Activated T-cell treated with anti-CD3 and anti-CD28 coated beads, Interleukin-2, amount 50 U/mL, for 72 hours (primary cell): ENCODE measurements around the gene IL17RA. TPM values are rescaled to one million over a fixed set of nuclear protein-coding genes. Genes with fewer than 3 reads are reported as not detected.
A peak's percentile ranks its signal among the peaks of the same experiment; 100 is the strongest.

Source experiments
- ATAC-seq, 2 donors: fragments of 150-1000 bp; cut with Tn5 transposase; replicated peaks in 1 of 2; 2 replicates each; pipeline ENCODE4 v1.10.0; 2021; ENCODE audit warnings: moderate library complexity in 2 of 2, mild to moderate bottlenecking in 1 of 2
- DNase-seq, 2 donors: peaks; one replicate each; pipeline ENCODE4 v3.0.0; 2021 to 2022; ENCODE audit warnings: mixed read lengths in 1 of 2
- H3K27ac Mint-ChIP-seq: one replicate; pipeline ENCODE4 v1.8.0; 2022; ENCODE audit warnings: mild to moderate bottlenecking, moderate library complexity, mixed read lengths
- H3K27me3 Mint-ChIP-seq: one replicate; pipeline ENCODE4 v1.8.0; 2022; ENCODE audit warnings: low read depth, mixed read lengths
- H3K36me3 Mint-ChIP-seq, 2 donors: one replicate each; pipeline ENCODE4 v1.8.0; 2022; ENCODE audit warnings: mixed read lengths in 2 of 2, mild to moderate bottlenecking in 1 of 2; ENCODE audit not compliant: insufficient read depth in 2 of 2
- H3K4me1 Mint-ChIP-seq: one replicate; pipeline ENCODE4 v1.8.0; 2022; ENCODE audit warnings: low read depth, mixed read lengths
- H3K4me3 Mint-ChIP-seq, 2 donors: one replicate each; pipeline ENCODE4 v1.8.0; 2022; ENCODE audit warnings: mild to moderate bottlenecking in 2 of 2, mixed read lengths in 2 of 2, moderate library complexity in 2 of 2
- H3K9me3 Mint-ChIP-seq, 2 donors: one replicate each; pipeline ENCODE4 v1.8.0; 2022; ENCODE audit warnings: mixed read lengths in 2 of 2
- total RNA-seq, 2 donors: library from RNA; stranded (reverse); gene quantifications; one replicate each; pipeline ENCODE4 v1.2.3, GENCODE V29; 2022

Gene IL17RA
- total RNA-seq, 2 donors from 2014 or later, result 19.5 to 23.5 TPM

DNA sequence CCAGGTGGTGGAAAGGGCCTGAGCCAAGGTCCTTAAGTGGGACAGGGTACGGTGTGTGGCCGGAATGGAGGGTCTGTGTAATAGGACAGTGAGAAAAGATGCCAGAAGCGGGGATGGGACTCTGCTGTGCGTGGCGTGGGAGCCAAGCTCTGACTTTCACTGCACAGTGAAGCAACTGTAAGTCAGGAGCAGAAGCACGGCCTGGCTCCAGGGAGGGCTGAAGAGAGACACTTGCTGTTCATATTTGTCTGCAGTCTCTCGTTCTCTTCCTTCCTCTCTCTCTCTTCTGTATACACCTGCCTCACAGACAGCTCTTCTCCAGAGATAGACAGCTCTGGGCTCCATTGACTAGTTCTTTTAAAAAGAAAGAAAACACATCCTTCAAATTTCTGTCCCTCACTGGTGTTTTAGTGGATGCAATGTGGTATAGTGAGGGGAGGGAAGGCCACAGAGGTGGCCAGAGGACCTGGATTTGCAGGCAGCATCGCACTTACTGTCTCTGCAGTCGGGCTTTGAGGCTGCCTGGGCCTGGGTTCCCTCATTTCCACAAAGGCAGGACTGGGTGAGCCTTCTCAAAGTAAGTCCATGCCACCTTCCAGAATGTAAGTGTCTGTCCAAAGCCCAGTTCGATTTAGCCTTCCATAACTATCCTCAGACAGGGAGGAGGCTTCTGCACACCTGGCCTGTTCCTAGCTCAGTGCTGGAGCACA, 2.1 kb downstream of the IL17RA start:
- DNase-seq, result no peak
- Mint-ChIP-seq H3K27ac (peak overlapping the region; percentile 64), H3K4me1 (peaks cover 72% of the 10 kb centered on the region), H3K9me3 (no peaks in the 10 kb centered on the region), H3K27me3 (no peaks in the 10 kb centered on the region), H3K4me3 (peak overlapping the region; percentile 88 to 89), H3K36me3 (peaks cover 1% of the 10 kb centered on the region in 2 donors)
- no peak for ATAC-seq

DNA sequence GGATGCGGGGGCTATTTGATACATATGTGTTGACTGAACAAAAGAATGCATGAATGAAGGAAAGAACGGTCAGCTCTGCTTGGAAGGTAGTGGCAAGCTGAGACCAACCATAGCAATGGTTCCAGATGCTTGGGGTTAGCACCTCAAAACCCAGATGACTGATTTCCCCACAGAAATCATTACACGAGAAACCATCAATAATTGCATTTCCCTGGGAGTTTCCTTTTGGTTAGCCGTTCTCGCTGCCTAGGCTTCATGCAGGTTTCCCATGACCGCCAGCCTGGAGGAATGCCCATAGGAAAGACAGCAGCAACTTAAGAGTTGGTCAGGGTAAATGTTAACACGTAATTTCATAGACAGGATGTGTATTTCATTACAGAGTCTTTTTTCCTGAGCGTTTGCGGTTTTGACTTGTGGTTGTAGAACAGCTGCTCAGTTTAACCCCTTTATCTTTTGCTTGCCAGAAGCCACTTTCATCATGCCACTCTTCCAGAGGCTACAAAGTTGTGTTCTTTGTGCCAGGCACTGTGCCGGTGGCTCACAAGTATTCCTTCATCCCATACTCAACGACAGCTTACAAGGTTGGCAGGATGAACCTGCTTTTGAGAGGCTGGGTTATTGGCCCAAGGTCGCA, 2.8 kb downstream of the IL17RA start:
- Mint-ChIP-seq H3K9me3 (no peaks in the 10 kb centered on the region), H3K4me1 (peaks cover 79% of the 10 kb centered on the region), H3K4me3 (peak overlapping the region; percentile 88 to 89), H3K27me3 (no peaks in the 10 kb centered on the region), H3K27ac (peak overlapping the region; percentile 64), H3K36me3 (peaks cover 1% of the 10 kb centered on the region in 2 donors)
- peak; percentile 18 to 36 for ATAC-seq
- peak; percentile 55 to 58 for DNase-seq

DNA sequence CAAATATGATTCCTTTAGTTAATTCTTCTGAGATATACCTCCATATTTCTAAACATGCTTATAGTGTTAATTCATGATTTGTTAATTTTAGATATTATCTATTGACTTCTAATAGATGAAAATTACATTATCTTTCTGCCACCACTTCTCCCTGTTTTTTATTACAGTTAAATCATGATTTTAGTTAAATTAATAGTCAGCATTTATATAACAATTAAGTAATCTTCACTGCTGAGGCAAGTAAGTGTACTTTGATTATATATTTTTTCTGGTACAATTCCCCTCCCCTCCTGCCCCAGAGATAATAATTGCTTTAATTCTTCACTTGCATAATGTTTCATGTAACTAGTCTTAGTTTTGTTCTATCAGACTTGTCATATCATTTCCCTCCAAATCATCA, 5.8 kb downstream of the IL17RA start:
- Mint-ChIP-seq H3K9me3 (no peaks in the 10 kb centered on the region), H3K27ac (no peak overlapping the region), H3K4me1 (peaks cover 85% of the 10 kb centered on the region), H3K36me3 (no peaks in the 10 kb centered on the region), H3K27me3 (no peaks in the 10 kb centered on the region), H3K4me3 (no peak overlapping the region)
- ATAC-seq (no peak), DNase-seq (no peak)

DNA sequence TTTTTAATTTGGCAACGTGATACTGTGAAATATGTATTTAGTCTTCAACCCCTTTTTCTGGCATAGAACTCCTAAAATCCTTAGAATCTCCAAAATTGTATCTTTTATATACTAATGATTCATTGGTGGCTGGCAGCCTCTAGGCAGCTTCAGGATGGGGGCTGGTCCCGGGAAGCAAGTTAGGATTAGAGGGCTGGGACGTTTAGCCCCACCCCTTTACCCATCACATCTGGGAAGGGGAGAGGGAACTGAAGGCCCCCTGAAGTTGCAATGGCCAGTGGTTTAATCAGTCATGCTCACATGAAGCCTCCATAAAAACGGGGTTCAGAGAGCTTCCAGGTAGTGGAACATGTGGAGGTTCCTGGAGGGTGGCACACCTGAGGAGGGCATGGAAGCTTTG, 7.1 kb downstream of the IL17RA start:
- Mint-ChIP-seq H3K4me3 (peak overlapping the region in 1 of 2 donors; percentile 25), H3K9me3 (no peaks in the 10 kb centered on the region), H3K27me3 (no peaks in the 10 kb centered on the region), H3K27ac (no peak overlapping the region), H3K4me1 (peaks cover 80% of the 10 kb centered on the region), H3K36me3 (no peaks in the 10 kb centered on the region)
- no peak for DNase-seq
- ATAC-seq, result no peak

DNA sequence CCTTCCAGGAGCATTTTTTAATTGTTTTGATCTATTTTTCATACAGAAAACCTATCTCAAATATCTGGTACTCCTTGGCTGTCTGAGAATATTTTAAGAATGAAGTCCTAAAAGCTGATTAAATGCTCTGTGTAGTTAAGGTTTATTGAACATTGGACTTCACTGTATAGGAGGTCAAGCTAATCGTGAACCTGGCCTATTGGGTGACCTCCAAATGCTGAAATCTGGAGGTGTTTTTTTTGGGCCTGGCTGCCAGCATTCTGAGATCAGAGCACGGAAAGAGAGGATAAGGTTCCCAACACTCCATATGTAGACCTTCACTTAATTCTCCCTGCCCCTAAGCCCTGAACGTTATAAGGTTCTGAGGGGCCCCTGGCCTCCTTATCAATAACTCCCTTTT, 8.3 kb downstream of the IL17RA start:
- H3K9me3 Mint-ChIP-seq, result no peaks in the 10 kb centered on the region

DNA sequence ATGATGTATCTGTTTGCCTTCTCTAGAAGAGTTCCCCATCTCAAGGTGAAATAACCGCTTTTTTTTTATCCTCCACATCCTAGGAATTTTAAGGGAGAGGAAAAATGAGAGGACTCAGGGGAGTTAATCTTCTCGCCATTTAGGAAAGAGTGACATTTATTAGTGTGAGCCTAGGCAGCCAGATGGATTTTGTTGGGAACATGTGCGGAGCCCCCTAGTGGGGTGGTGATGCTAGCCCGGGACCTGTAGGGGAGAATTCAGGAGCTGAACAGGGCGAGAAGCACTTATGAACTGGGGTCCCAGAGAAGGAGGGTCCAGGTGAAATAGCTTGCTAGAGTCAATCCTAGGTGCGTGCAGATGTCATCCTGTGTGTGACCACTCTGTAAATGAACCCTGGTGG, 10.7 kb downstream of the IL17RA start:
- ATAC-seq (no peak), DNase-seq (no peak)
- Mint-ChIP-seq H3K27ac (no peak overlapping the region), H3K4me1 (peaks cover 75% of the 10 kb centered on the region), H3K27me3 (no peaks in the 10 kb centered on the region), H3K36me3 (peaks cover 3 to 5% of the 10 kb centered on the region in 2 donors), H3K4me3 (no peak overlapping the region), H3K9me3 (no peaks in the 10 kb centered on the region)

More for the DNA sequence above, 8.3 kb downstream of the IL17RA start:
- DNase-seq (no peak), ATAC-seq (no peak)
- no peak overlapping the region for H3K4me3 Mint-ChIP-seq
- peaks cover 0 to 1% of the 10 kb centered on the region in 2 donors for H3K36me3 Mint-ChIP-seq
- H3K27ac Mint-ChIP-seq, result no peak overlapping the region
- no peaks in the 10 kb centered on the region for H3K27me3 Mint-ChIP-seq
- H3K4me1 Mint-ChIP-seq, result peaks cover 78% of the 10 kb centered on the region

DNA sequence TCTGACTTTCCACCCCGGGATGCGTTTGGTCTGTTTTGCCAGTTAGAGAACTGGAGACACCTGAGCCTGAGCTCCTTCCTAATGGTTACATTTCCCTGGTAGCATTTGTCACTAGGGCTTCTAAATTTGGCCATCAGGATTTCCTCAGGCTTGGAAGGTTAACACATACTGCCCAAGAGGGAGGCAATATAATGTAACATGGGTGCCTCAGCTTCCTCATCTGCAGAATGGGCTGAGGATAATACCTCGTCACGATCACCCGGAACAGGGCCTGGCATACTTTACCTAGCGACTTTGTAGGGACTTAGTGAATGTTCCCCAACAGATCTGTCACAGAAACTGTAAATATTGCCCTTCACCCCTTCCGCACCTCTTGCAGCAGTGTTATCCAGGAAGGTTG, 11.3 kb downstream of the IL17RA start:
- H3K27ac Mint-ChIP-seq, result no peak overlapping the region
- no peak overlapping the region for H3K4me3 Mint-ChIP-seq
- ATAC-seq (no peak), DNase-seq (no peak)
- H3K9me3 Mint-ChIP-seq, result no peaks in the 10 kb centered on the region
- no peaks in the 10 kb centered on the region for H3K27me3 Mint-ChIP-seq
- peaks cover 75% of the 10 kb centered on the region for H3K4me1 Mint-ChIP-seq
- H3K36me3 Mint-ChIP-seq, result peaks cover 6 to 10% of the 10 kb centered on the region in 2 donors

DNA sequence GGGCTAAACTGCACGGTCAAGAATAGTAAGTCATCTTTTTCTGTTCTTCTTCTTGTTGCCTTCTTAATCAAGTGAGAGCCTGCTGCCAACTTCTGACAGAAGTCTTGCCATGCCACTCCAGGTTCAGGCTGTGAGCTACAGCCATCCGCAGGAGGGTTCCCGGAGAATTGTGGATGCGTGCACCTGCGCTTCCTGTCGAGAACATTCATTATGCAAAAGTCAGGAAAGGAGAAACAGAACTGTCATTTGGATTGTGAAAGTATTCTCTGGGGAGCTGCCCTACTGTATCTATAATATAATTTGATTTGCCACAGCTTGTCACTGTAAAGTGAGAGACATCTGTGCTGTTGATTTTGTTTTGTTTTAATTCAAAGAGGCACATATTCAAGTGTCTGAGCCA, 12.3 kb downstream of the IL17RA start:
- no peak overlapping the region for H3K27ac Mint-ChIP-seq
- H3K36me3 Mint-ChIP-seq, result peaks cover 13 to 18% of the 10 kb centered on the region in 2 donors
- H3K4me1 Mint-ChIP-seq, result peaks cover 75% of the 10 kb centered on the region

DNA sequence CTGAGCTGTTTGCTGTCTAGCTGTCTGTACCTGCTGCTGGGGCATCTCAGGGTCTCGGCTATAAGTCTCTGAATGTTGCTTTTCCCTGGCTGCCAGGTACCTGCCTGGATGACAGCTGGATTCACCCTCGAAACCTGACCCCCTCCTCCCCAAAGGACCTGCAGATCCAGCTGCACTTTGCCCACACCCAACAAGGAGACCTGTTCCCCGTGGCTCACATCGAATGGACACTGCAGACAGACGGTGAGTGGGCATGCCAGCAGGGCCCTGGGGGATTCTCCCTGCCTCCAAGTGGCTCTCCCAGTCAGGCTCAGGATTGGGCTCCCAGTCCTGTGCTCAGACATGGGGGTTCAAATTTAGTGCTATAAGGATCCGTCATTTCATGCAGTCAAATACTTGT, 12.9 kb downstream of the IL17RA start:
- Mint-ChIP-seq H3K27me3 (no peaks in the 10 kb centered on the region), H3K36me3 (peaks cover 16 to 21% of the 10 kb centered on the region in 2 donors), H3K9me3 (no peaks in the 10 kb centered on the region), H3K4me1 (peaks cover 74% of the 10 kb centered on the region), H3K4me3 (no peak overlapping the region), H3K27ac (no peak overlapping the region)
- DNase-seq (no peak), ATAC-seq (no peak)

More for the DNA sequence above, 12.3 kb downstream of the IL17RA start:
- Mint-ChIP-seq H3K9me3 (no peaks in the 10 kb centered on the region), H3K4me3 (no peak overlapping the region), H3K27me3 (no peaks in the 10 kb centered on the region)
- DNase-seq (no peak), ATAC-seq (no peak)

DNA sequence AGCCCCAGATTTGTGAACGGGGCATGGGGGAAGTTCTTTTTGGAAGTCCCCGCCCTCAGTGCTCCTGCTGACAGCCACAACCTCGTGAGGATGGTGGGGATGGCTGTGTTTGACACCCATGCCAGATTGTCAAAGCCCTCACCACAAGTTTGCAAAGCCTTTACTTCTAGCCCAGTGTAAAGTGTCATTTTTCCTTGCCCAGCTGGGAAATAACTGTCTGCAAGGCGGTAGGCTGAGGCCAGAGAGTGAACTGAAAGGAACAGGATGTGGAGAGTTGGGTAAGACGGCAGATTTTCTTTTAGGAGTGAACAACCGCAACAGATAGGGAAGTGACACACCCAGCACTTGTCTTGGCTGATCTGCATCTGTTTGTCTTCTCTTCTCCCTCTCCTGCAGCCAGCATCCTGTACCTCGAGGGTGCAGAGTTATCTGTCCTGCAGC, 13.6 kb downstream of the IL17RA start:
- H3K4me1 Mint-ChIP-seq, result peaks cover 70% of the 10 kb centered on the region
- ATAC-seq, result peak; percentile 43 to 60
- H3K36me3 Mint-ChIP-seq, result peaks cover 20 to 21% of the 10 kb centered on the region in 2 donors
- no peaks in the 10 kb centered on the region for H3K9me3 Mint-ChIP-seq
- DNase-seq, result no peak
- no peak overlapping the region for H3K4me3 Mint-ChIP-seq
- peak overlapping the region; percentile 28 for H3K27ac Mint-ChIP-seq
- no peaks in the 10 kb centered on the region for H3K27me3 Mint-ChIP-seq

DNA sequence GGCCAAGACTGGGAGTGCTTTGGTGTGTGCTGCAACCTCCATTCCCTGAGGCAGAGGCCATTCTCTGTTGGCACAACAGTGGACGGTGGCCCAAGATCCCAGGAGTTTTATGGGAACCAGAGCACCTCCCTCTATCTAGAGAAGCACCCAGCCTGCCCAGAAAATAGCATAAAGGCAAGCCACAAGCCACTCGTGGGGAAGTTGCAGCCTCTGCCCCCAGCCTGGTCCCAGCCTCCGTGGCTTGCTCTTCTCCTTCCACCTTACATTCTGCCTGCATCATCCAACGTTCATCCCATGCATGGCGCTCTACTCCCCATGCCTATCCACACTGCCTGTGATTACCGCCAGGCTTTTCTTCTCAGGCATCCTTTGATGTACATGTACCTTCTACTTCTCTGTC, 15.8 kb downstream of the IL17RA start:
- H3K36me3 Mint-ChIP-seq, result peaks cover 20 to 21% of the 10 kb centered on the region in 2 donors
- H3K27me3 Mint-ChIP-seq, result no peaks in the 10 kb centered on the region
- no peak overlapping the region for H3K27ac Mint-ChIP-seq
- no peak overlapping the region for H3K4me3 Mint-ChIP-seq
- DNase-seq (no peak), ATAC-seq (no peak)
- peaks cover 60% of the 10 kb centered on the region for H3K4me1 Mint-ChIP-seq
- no peaks in the 10 kb centered on the region for H3K9me3 Mint-ChIP-seq

DNA sequence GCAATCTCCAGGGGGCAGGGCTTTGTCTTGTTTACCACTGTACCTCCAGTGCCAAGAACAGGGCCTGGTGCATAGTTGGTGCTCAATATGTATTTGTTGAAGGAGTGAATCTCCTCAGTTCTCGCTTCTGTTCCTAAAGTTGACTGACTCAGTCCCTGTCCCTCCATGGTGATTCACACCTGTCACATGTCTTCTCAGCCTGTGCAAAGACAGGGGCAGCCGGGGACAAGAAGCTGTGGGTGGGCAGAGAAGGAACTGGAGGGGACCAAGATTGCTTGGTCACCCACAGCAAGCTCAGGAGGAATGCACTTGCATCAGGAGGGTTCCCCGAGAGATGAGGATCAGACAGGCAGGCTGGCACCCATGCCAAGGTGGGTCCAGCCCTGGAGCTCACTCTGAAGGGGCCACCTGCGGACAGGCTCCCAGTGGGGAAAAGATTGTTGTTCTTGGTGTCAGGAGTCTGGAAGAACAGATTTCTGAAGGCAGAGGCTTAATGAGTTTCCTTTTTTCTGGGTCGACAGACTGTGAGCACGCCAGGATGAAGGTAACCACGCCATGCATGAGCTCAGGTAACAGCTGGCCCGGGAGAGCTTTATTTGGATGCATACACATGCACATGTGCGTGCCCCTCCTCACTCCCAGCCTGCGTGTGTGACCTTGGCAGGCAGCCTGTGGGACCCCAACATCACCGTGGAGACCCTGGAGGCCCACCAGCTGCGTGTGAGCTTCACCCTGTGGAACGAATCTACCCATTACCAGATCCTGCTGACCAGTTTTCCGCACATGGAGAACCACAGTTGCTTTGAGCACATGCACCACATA, 16.9 kb downstream of the IL17RA start:
- Mint-ChIP-seq H3K9me3 (no peaks in the 10 kb centered on the region), H3K27me3 (no peaks in the 10 kb centered on the region), H3K27ac (no peak overlapping the region), H3K36me3 (peaks cover 20 to 21% of the 10 kb centered on the region in 2 donors), H3K4me3 (no peak overlapping the region), H3K4me1 (peaks cover 66% of the 10 kb centered on the region)
- no peak for DNase-seq
- ATAC-seq, result peak in 1 of 2 donors; percentile 29

DNA sequence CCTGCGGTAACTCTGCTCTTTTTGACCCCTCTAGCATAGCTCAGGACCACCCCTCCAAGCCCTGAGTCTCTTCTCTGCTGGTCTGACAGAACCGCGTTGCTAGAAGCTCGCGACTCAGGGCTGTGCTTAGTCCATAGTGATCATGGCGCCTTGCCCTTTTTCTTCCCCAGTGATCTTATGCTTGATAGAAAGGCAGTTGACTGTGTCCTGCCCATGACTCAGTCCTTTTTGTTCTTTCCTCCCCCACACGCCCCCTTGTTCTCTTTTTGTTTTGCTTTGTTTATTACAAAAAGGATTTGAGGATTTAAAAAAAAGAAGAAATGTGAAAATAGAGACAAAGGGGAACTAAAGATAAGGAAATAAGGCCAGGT, 17.5 kb downstream of the IL17RA start:
- H3K27me3 Mint-ChIP-seq, result no peaks in the 10 kb centered on the region
- H3K36me3 Mint-ChIP-seq, result peaks cover 20 to 23% of the 10 kb centered on the region in 2 donors
- no peak overlapping the region for H3K27ac Mint-ChIP-seq
- no peak for DNase-seq
- H3K9me3 Mint-ChIP-seq, result no peaks in the 10 kb centered on the region
- H3K4me1 Mint-ChIP-seq, result peaks cover 66% of the 10 kb centered on the region
- no peak for ATAC-seq
- no peak overlapping the region for H3K4me3 Mint-ChIP-seq
